ENCODE data around the gene PGAP1. TPM values are rescaled to one million over a fixed set of nuclear protein-coding genes. Genes with fewer than 3 reads are reported as not detected.

PGAP1 gene, protein sequence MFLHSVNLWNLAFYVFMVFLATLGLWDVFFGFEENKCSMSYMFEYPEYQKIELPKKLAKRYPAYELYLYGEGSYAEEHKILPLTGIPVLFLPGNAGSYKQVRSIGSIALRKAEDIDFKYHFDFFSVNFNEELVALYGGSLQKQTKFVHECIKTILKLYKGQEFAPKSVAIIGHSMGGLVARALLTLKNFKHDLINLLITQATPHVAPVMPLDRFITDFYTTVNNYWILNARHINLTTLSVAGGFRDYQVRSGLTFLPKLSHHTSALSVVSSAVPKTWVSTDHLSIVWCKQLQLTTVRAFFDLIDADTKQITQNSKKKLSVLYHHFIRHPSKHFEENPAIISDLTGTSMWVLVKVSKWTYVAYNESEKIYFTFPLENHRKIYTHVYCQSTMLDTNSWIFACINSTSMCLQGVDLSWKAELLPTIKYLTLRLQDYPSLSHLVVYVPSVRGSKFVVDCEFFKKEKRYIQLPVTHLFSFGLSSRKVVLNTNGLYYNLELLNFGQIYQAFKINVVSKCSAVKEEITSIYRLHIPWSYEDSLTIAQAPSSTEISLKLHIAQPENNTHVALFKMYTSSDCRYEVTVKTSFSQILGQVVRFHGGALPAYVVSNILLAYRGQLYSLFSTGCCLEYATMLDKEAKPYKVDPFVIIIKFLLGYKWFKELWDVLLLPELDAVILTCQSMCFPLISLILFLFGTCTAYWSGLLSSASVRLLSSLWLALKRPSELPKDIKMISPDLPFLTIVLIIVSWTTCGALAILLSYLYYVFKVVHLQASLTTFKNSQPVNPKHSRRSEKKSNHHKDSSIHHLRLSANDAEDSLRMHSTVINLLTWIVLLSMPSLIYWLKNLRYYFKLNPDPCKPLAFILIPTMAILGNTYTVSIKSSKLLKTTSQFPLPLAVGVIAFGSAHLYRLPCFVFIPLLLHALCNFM
- 10 to 100 TPM in 1 of 2 donors, 1 to 10 TPM in 1; 8.3 to 12.0 TPM for total RNA-seq

GRCh38 chr2:196926562-196927375 lies at the start of gene PGAP1:
Gene PGAP1 (minus strand): TSS chr2:196926707. CDS start chr2:196926616, 91 bp downstream.
- WGBS, result under 1% methylated on average over 40 of the region's 62 CpGs
- intact Hi-C loops (cut with DNase I), result loop anchor here (5.0 kb wide), 1 partner anchor 526 kb away; the partner anchor contains the start of gene COQ10B
- Histone ChIP-seq H3K27me3 (replicated peaks; ENCODE audit: insufficient read depth) (no peaks in the 10 kb centered on the region), H3K4me1 (replicated peaks) (no peaks in the 10 kb centered on the region), H3K9me3 (no peaks in the 10 kb centered on the region), H3K36me3 (no peaks in the 10 kb centered on the region), H3K27ac (peak within 1 kb of the TSS; percentile 87 to 89), H3K4me3 (peak within 1 kb of the TSS; percentile 72 to 80)
- no peak for TF ChIP-seq POLR2AphosphoS5 (IDR thresholded peaks at IDR 0.05)
- TF ChIP-seq CTCF (IDR thresholded peaks at IDR 0.05), result peak in 1 of 4 experiments; percentile 20
- TF ChIP-seq POLR2A (IDR thresholded peaks at IDR 0.05), result peak; percentile 87
- DNase-seq (ENCODE audit: low spot score), result peak; percentile 87

DNA sequence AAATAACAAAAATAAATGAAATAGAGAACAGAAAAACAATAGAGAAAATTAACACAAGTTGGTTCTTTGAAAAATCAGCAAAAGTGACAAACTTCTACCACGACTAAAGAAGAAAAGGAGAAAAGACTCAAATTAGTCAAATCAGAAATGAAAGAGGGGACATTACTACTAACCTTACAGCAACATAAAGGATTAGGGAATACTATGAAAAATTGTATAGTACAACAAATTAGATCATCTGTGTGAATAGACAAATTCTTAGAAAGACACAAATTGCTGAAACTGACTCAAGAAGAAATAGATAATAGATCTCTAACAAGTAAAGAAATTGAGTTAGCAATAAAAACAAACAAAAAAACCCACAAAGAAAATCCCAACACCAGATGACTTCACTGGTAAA lies 48.5 kb upstream of the PGAP1 start:
- no peaks in the 10 kb centered on the region for H3K36me3 ChIP-seq
- no peak overlapping the region for H3K27ac ChIP-seq
- H3K9me3 ChIP-seq, result no peaks in the 10 kb centered on the region
- no peak overlapping the region for H3K4me3 ChIP-seq
- no peaks in the 10 kb centered on the region for H3K27me3 ChIP-seq (replicated peaks; ENCODE audit: insufficient read depth)
- intact Hi-C loops (cut with DNase I), result no loop called here
- no peak for DNase-seq (ENCODE audit: low spot score)
- WGBS, result 75% methylated on average over 1 of the region's 1 CpG
- TF ChIP-seq POLR2A (IDR thresholded peaks at IDR 0.05), result no peak
- TF ChIP-seq CTCF (IDR thresholded peaks at IDR 0.05), result no peak
- no peak for TF ChIP-seq POLR2AphosphoS5 (IDR thresholded peaks at IDR 0.05)
- no peaks in the 10 kb centered on the region for H3K4me1 ChIP-seq (replicated peaks)

GRCh38 chr2:196971574-196972279 lies 45.2 kb upstream of the PGAP1 start:
- Histone ChIP-seq H3K27ac (no peak overlapping the region), H3K9me3 (no peaks in the 10 kb centered on the region), H3K4me3 (no peak overlapping the region), H3K4me1 (replicated peaks) (no peaks in the 10 kb centered on the region), H3K27me3 (replicated peaks; ENCODE audit: insufficient read depth) (no peaks in the 10 kb centered on the region), H3K36me3 (no peaks in the 10 kb centered on the region)
- no peak for TF ChIP-seq CTCF (IDR thresholded peaks at IDR 0.05)
- no peak for TF ChIP-seq POLR2A (IDR thresholded peaks at IDR 0.05)
- no peak for TF ChIP-seq POLR2AphosphoS5 (IDR thresholded peaks at IDR 0.05)
- intact Hi-C loops (cut with DNase I), result no loop called here
- WGBS, result 74% methylated on average over 3 of the region's 3 CpGs
- DNase-seq (ENCODE audit: low spot score), result no peak

GRCh38 chr2:196970099-196970498 lies 43.6 kb upstream of the PGAP1 start:
- DNase-seq (ENCODE audit: low spot score), result no peak
- no peaks in the 10 kb centered on the region for H3K27me3 ChIP-seq (replicated peaks; ENCODE audit: insufficient read depth)
- no peaks in the 10 kb centered on the region for H3K36me3 ChIP-seq
- no peak overlapping the region for H3K27ac ChIP-seq
- no peaks in the 10 kb centered on the region for H3K4me1 ChIP-seq (replicated peaks)
- no peaks in the 10 kb centered on the region for H3K9me3 ChIP-seq
- intact Hi-C loops (cut with DNase I), result no loop called here
- H3K4me3 ChIP-seq, result no peak overlapping the region
- TF ChIP-seq POLR2AphosphoS5 (IDR thresholded peaks at IDR 0.05) (no peak), CTCF (IDR thresholded peaks at IDR 0.05) (no peak), POLR2A (IDR thresholded peaks at IDR 0.05) (no peak)
- 66% methylated on average over 4 of the region's 4 CpGs for WGBS
